Fibroblast of lung (primary cell): Measurements from ENCODE around the gene KIAA0232. TPM values are rescaled to one million over a fixed set of nuclear protein-coding genes. Genes with fewer than 3 reads are reported as not detected.

Experiments
- DNase-seq, 2 donors: peaks; one replicate each; pipeline versions ENCODE4 v3.0.0 to v3.0.0-alpha.2; 2010; ENCODE audit warnings: low read depth in 2 of 2
- H2AFZ ChIP-seq: 2 replicates; pipeline ENCODE4 v1.5.1; 2012; ENCODE audit warnings: low read length, control low read depth, inconsistent platforms
- H3K27ac ChIP-seq: 2 replicates; pipeline ENCODE4 v1.5.1; 2011; ENCODE audit warnings: low read length, control low read depth; ENCODE audit not compliant: insufficient read depth
- H3K27me3 ChIP-seq: 2 replicates; pipeline ENCODE4 v1.5.1; 2011; ENCODE audit warnings: mild to moderate bottlenecking, low read length; ENCODE audit not compliant: control insufficient read depth, insufficient read depth
- H3K36me3 ChIP-seq: 2 replicates; pipeline ENCODE4 v1.5.1; 2011; ENCODE audit warnings: low read length; ENCODE audit not compliant: control insufficient read depth, insufficient read depth
- H3K4me1 ChIP-seq: 2 replicates; pipeline ENCODE4 v1.5.1; 2011; ENCODE audit warnings: low read length; ENCODE audit not compliant: control insufficient read depth, insufficient read depth; ENCODE audit errors: extremely low read depth
- H3K4me2 ChIP-seq: 2 replicates; pipeline ENCODE4 v1.5.1; 2011; ENCODE audit warnings: low read length, control low read depth; ENCODE audit not compliant: insufficient read depth; ENCODE audit errors: extremely low read depth
- H3K4me3 ChIP-seq, 4 experiments: fragments of 200-600 bp in 1 of 4; sonication (generic) in 1 of 4; replicated peaks in 1 of 4; 2 replicates each; pipeline ENCODE4 v1.5.1; 2011 to 2016; ENCODE audit warnings: low read length in 4 of 4, low read depth in 3 of 4, mild to moderate bottlenecking in 3 of 4, control low read depth in 2 of 4, inconsistent platforms in 1 of 4, mixed read lengths in 1 of 4; ENCODE audit not compliant: insufficient read depth in 1 of 4; ENCODE audit errors: control extremely low read depth in 1 of 4
- H3K79me2 ChIP-seq: 2 replicates; pipeline ENCODE4 v1.5.1; 2012; ENCODE audit warnings: mild to moderate bottlenecking, low read length, inconsistent platforms; ENCODE audit not compliant: control insufficient read depth, insufficient read depth
- H3K9ac ChIP-seq: 2 replicates; pipeline ENCODE4 v1.5.1; 2011; ENCODE audit warnings: mild to moderate bottlenecking, low read length, control low read depth; ENCODE audit not compliant: insufficient read depth
- H3K9me3 ChIP-seq: 2 replicates; pipeline ENCODE4 v1.5.1; 2012; ENCODE audit warnings: low read depth, low read length; ENCODE audit not compliant: control insufficient read depth, insufficient read depth
- H4K20me1 ChIP-seq: 2 replicates; pipeline ENCODE4 v1.5.1; 2011; ENCODE audit warnings: low read length; ENCODE audit not compliant: control insufficient read depth, insufficient read depth; ENCODE audit errors: extremely low read depth
- EZH2 ChIP-seq: IDR thresholded peaks from 2 replicates; pipeline ENCODE4 v1.5.1; 2012; ENCODE audit warnings: low read length, control low read depth, mild to moderate bottlenecking; ENCODE audit errors: missing control alignments
- polyA plus RNA-seq, 2 donors: library from polyadenylated mRNA; depleted of rRNA in 1 of 2; stranded (reverse) in 1 of 2; unstranded in 1 of 2; fragments of >200 nt; gene quantifications; 2 replicates each; pipeline ENCODE4 v1.2.1, GENCODE V29; 2011 to 2012; ENCODE audit warnings: missing spikeins in 1 of 2
- total RNA-seq: library from RNA; depleted of rRNA; stranded (reverse); fragments of >200 nt; gene quantifications from 2 replicates; pipeline ENCODE4 v1.2.1, GENCODE V29; 2014
- TF ChIP-seq, protein P1 (sequence below), 2 donors: IDR thresholded peaks in 1 of 2; conservative IDR thresholded peaks in 1 of 2; 1 replicate in 1 of 2; 2 replicates in 1 of 2; pipeline ENCODE4 v1.5.1; 2011 to 2012; ENCODE audit warnings: low read length in 2 of 2, control low read depth in 1 of 2, inconsistent platforms in 1 of 2, low read depth in 1 of 2, mild to moderate bottlenecking in 1 of 2

KIAA0232 gene
- total and polyA plus RNA-seq, 2 donors (not counting 1 experiment from before 2014, with no cell fraction given): 18.0 to 18.8 TPM

DNA sequence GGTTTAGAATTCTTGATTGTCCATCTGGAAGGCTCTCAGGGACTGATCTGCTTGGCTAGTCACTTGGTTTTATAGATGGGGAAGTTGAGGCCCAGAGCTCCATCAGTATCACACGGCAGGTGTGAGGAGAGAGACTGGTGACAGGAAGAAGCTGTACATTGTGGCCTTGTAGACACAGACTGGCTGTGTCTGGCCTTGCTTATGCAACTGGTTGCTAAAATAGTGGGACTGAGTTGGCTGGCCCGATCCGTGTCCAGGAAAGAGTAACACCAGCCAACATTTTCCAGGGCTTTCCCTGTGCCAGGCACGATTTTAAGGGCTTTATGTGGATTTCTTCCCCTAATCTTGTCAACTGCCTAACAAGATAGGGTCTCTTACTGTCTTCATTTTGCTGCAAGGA is 129.9 kb downstream of the KIAA0232 start:
- peaks cover 8% of the 10 kb centered on the region for H3K4me1 ChIP-seq
- no peak overlapping the region for H2AFZ ChIP-seq
- H3K79me2 ChIP-seq: no peaks in the 10 kb centered on the region
- no peaks in the 10 kb centered on the region for H4K20me1 ChIP-seq
- H3K27ac ChIP-seq: no peak overlapping the region
- no peaks in the 10 kb centered on the region for H3K9me3 ChIP-seq
- H3K4me2 ChIP-seq: no peak overlapping the region
- TF ChIP-seq, protein P1, sequence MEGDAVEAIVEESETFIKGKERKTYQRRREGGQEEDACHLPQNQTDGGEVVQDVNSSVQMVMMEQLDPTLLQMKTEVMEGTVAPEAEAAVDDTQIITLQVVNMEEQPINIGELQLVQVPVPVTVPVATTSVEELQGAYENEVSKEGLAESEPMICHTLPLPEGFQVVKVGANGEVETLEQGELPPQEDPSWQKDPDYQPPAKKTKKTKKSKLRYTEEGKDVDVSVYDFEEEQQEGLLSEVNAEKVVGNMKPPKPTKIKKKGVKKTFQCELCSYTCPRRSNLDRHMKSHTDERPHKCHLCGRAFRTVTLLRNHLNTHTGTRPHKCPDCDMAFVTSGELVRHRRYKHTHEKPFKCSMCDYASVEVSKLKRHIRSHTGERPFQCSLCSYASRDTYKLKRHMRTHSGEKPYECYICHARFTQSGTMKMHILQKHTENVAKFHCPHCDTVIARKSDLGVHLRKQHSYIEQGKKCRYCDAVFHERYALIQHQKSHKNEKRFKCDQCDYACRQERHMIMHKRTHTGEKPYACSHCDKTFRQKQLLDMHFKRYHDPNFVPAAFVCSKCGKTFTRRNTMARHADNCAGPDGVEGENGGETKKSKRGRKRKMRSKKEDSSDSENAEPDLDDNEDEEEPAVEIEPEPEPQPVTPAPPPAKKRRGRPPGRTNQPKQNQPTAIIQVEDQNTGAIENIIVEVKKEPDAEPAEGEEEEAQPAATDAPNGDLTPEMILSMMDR (conservative IDR thresholded peaks at IDR 0.05 in 1 of 2, IDR thresholded peaks at IDR 0.05 in 1 of 2; ENCODE audit: low read depth in 1 of 2, low read length in 2 of 2): no peak
- no peak for TF ChIP-seq EZH2
- no peak overlapping the region for H3K9ac ChIP-seq
- H3K36me3 ChIP-seq: no peaks in the 10 kb centered on the region
- no peak overlapping the region for H3K4me3 ChIP-seq
- DNase-seq: no peak
- no peaks in the 10 kb centered on the region for H3K27me3 ChIP-seq

DNA sequence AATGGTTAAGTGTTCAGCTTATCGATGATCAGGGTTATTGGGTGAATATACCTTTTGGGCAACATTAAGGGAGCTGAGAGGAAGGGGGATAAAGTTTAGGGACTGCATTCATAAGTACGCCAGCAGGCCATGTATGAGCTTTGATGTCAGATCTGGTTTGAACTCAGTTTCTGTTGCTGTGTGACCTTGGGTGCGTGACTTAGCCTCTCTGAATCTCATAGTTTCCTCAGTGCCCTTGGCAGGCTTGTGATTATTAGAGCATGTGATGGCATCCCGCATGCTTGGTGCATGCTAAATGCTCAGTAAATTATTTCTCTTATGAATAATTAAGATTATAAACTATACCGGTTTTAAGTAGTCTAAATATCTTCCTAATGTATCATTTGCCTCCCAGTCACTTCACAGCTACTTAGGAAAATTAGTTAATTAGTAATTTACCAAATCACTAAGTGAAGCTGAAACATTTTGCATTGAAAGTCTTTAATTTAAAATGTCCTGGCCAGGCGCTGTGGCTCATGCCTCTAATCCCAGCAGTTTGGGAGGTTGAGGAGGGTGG is 130.9 kb downstream of the KIAA0232 start:
- no peak for DNase-seq
- TF ChIP-seq, protein P1 (conservative IDR thresholded peaks at IDR 0.05 in 1 of 2, IDR thresholded peaks at IDR 0.05 in 1 of 2; ENCODE audit: low read depth in 1 of 2, low read length in 2 of 2): no peak
- TF ChIP-seq EZH2: no peak
- H3K9me3 ChIP-seq: no peaks in the 10 kb centered on the region
- H3K27me3 ChIP-seq: no peaks in the 10 kb centered on the region
- H3K4me2 ChIP-seq: no peak overlapping the region
- H3K27ac ChIP-seq: no peak overlapping the region
- peaks cover 5% of the 10 kb centered on the region for H3K4me1 ChIP-seq
- no peak overlapping the region for H3K4me3 ChIP-seq
- H3K79me2 ChIP-seq: no peaks in the 10 kb centered on the region
- H4K20me1 ChIP-seq: no peaks in the 10 kb centered on the region
- no peak overlapping the region for H3K9ac ChIP-seq
- H2AFZ ChIP-seq: no peak overlapping the region
- no peaks in the 10 kb centered on the region for H3K36me3 ChIP-seq

DNA sequence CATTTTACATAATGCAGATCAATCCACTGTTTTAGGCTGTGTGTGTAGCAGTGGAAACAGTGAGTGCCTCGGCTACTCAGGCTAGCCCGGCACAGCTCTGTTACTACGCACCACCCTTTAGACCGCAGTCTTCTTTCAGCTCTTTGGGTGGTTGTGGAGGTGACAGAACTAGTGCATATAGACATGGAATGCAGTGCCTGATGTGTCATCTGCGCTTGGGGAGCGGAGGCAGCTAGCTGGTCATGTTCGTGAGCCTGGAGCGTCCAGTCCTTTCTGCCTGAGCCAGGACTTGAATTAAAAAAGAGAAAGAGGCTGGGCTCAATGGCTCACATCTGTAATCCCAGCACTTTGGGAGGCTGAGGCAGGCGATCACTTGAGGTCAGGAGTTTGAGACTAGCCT is 131.9 kb downstream of the KIAA0232 start:
- no peaks in the 10 kb centered on the region for H3K4me1 ChIP-seq
- no peaks in the 10 kb centered on the region for H3K36me3 ChIP-seq
- no peaks in the 10 kb centered on the region for H3K27me3 ChIP-seq
- no peak overlapping the region for H3K27ac ChIP-seq
- H3K79me2 ChIP-seq: no peaks in the 10 kb centered on the region
- DNase-seq: peak in 1 of 2 donors; percentile 33
- no peak for TF ChIP-seq EZH2
- TF ChIP-seq, protein P1 (conservative IDR thresholded peaks at IDR 0.05 in 1 of 2, IDR thresholded peaks at IDR 0.05 in 1 of 2; ENCODE audit: low read depth in 1 of 2, low read length in 2 of 2): no peak
- H3K9me3 ChIP-seq: no peaks in the 10 kb centered on the region
- no peak overlapping the region for H2AFZ ChIP-seq
- H3K4me2 ChIP-seq: no peak overlapping the region
- H4K20me1 ChIP-seq: no peaks in the 10 kb centered on the region
- H3K9ac ChIP-seq: no peak overlapping the region
- no peak overlapping the region for H3K4me3 ChIP-seq
